ENCODE results near the gene AQP2. TPM values are rescaled to one million over a fixed set of nuclear protein-coding genes. Genes with fewer than 3 reads are reported as not detected.

The AQP2 gene
- total and polyA plus RNA-seq, 2 experiments from 2014 or later, result 0.71 to 1.4 TPM

GRCh38 chr12:49923035-49923644 is 27.4 kb upstream of the AQP2 start:
- Histone ChIP-seq H3K4me3 (no peak overlapping the region), H3K79me2 (no peaks in the 10 kb centered on the region), H4K20me1 (ENCODE audit: insufficient read depth, poor library complexity, severe bottlenecking) (no peaks in the 10 kb centered on the region), H3K4me1 (ENCODE audit: insufficient read depth) (no peaks in the 10 kb centered on the region), H2AFZ (no peak overlapping the region), H3K9me3 (ENCODE audit: low read depth) (no peaks in the 10 kb centered on the region), H3K27me3 (no peaks in the 10 kb centered on the region), H3K9me2 (replicated peaks; ENCODE audit: insufficient read depth) (no peaks in the 10 kb centered on the region), H3K36me3 (replicated peaks; ENCODE audit: insufficient read depth, low read depth) (no peaks in the 10 kb centered on the region), H3K4me2 (no peak overlapping the region), H3K27ac (no peak overlapping the region)
- 85% methylated on average over 7 of the region's 7 CpGs for WGBS (ENCODE audit: low lambda C conversion rate, missing lambda C conversion rate)
- no peak for DNase-seq (ENCODE audit: low spot score)
- TF ChIP-seq CTCF (IDR thresholded peaks at IDR 0.05; ENCODE audit: poor library complexity) (no peak), EZH2phosphoT487 (IDR thresholded peaks at IDR 0.05; ENCODE audit: low read depth, severe bottlenecking, unreplicated experiment) (no peak), EZH2 (IDR thresholded peaks at IDR 0.05; ENCODE audit: borderline replicate concordance) (no peak)

GRCh38 chr12:49923880-49924556 is 26.5 kb upstream of the AQP2 start:
- WGBS (ENCODE audit: low lambda C conversion rate, missing lambda C conversion rate), result 93% methylated on average over 15 of the region's 15 CpGs
- Histone ChIP-seq H4K20me1 (ENCODE audit: insufficient read depth, poor library complexity, severe bottlenecking) (no peaks in the 10 kb centered on the region), H3K36me3 (replicated peaks; ENCODE audit: insufficient read depth, low read depth) (no peaks in the 10 kb centered on the region), H3K4me2 (no peak overlapping the region), H3K4me1 (ENCODE audit: insufficient read depth) (no peaks in the 10 kb centered on the region), H3K9me2 (replicated peaks; ENCODE audit: insufficient read depth) (no peaks in the 10 kb centered on the region), H3K27ac (no peak overlapping the region), H2AFZ (no peak overlapping the region), H3K4me3 (no peak overlapping the region), H3K27me3 (no peaks in the 10 kb centered on the region), H3K9me3 (ENCODE audit: low read depth) (no peaks in the 10 kb centered on the region), H3K79me2 (no peaks in the 10 kb centered on the region)
- DNase-seq (ENCODE audit: low spot score), result no peak
- TF ChIP-seq EZH2phosphoT487 (IDR thresholded peaks at IDR 0.05; ENCODE audit: low read depth, severe bottlenecking, unreplicated experiment) (no peak), EZH2 (IDR thresholded peaks at IDR 0.05; ENCODE audit: borderline replicate concordance) (no peak), CTCF (IDR thresholded peaks at IDR 0.05; ENCODE audit: poor library complexity) (no peak)

- 93% methylated on average over 7 of the region's 7 CpGs for WGBS (ENCODE audit: low lambda C conversion rate, missing lambda C conversion rate)
- TF ChIP-seq CTCF (IDR thresholded peaks at IDR 0.05; ENCODE audit: poor library complexity), result no peak
- Histone ChIP-seq H3K4me3 (no peak overlapping the region), H3K9me3 (ENCODE audit: low read depth) (no peaks in the 10 kb centered on the region), H3K4me2 (no peak overlapping the region), H3K27me3 (no peaks in the 10 kb centered on the region), H4K20me1 (ENCODE audit: insufficient read depth, poor library complexity, severe bottlenecking) (no peaks in the 10 kb centered on the region), H3K9me2 (replicated peaks; ENCODE audit: insufficient read depth) (no peaks in the 10 kb centered on the region), H3K79me2 (no peaks in the 10 kb centered on the region), H3K36me3 (replicated peaks; ENCODE audit: insufficient read depth, low read depth) (no peaks in the 10 kb centered on the region), H3K27ac (no peak overlapping the region), H3K4me1 (ENCODE audit: insufficient read depth) (no peaks in the 10 kb centered on the region), H2AFZ (no peak overlapping the region)
- DNase-seq (ENCODE audit: low spot score), result no peak
Observed at GRCh38 chr12:49924628-49925246, 25.8 kb upstream of the AQP2 start.

Measured in hepatocyte (in vitro differentiated cells).